AG04450 (cell line): ENCODE data around the gene ATP6V1G2. TPM values are rescaled to one million over a fixed set of nuclear protein-coding genes. Genes with fewer than 3 reads are reported as not detected.

Source experiments
- CTCF ChIA-PET: fragments of 300-600, 350-600 bp; formaldehyde crosslinking; extraction: SDS; loops from one replicate; lab custom pipeline; 2022; ENCODE audit warnings: antibody characterized with exemption, inconsistent platforms; lab: Charles Lee
- POLR2A ChIA-PET: fragments of 350-600 bp; formaldehyde crosslinking; extraction: SDS; loops from one replicate; lab custom pipeline; 2021; ENCODE audit warnings: antibody characterized with exemption, inconsistent platforms; lab: Yijun Ruan, JAX
- DNase-seq: peaks from one replicate; pipeline ENCODE4 v3.0.0-alpha.2; 2011; ENCODE audit warnings: low read depth, low spot score
- H3K27ac ChIP-seq: one replicate; pipeline ENCODE4 v1.5.1; 2012; ENCODE audit warnings: low read depth, low read length, control low read depth
- H3K27me3 ChIP-seq: one replicate; pipeline ENCODE4 v1.6.0; 2012; ENCODE audit warnings: low read length; ENCODE audit not compliant: control insufficient read depth, insufficient read depth
- H3K4me3 ChIP-seq: 2 replicates; pipeline ENCODE4 v1.5.1; 2011; ENCODE audit warnings: mild to moderate bottlenecking, low read depth, low read length, control low read depth
- H3K9me3 ChIP-seq: 2 replicates; pipeline ENCODE4 v1.5.1; 2012; ENCODE audit warnings: low read length; ENCODE audit not compliant: control insufficient read depth, insufficient read depth
- polyA plus RNA-seq: library from polyadenylated mRNA; depleted of rRNA; stranded (reverse); fragments of >200 nt; gene quantifications from 2 replicates; pipeline ENCODE4 v1.2.3, GENCODE V29; 2011
- TF ChIP-seq, protein P1 (sequence below): IDR thresholded peaks from 2 replicates; pipeline ENCODE4 v1.5.1; 2011; ENCODE audit warnings: low read depth, low read length, control low read depth, inconsistent platforms

ATP6V1G2 gene
- polyA plus RNA-seq, 1 experiment: 14.6 TPM

- no peak for DNase-seq
- Histone ChIP-seq H3K27ac (no peak overlapping the region), H3K9me3 (no peaks in the 10 kb centered on the region; the same call in 1 of the 2 replicates), H3K27me3 (peaks cover 16% of the 10 kb centered on the region), H3K4me3 (no peak overlapping the region)
- ChIA-PET CTCF (interaction anchor here (0.9 to 9.5 kb wide), 15 partner anchors 10 to 38 kb away, joined by 4 to 132 read pairs (median 7); partner anchors contain the start of genes ATP6V1G2, DDX39B, NCR3 and NFKBIL1), POLR2A (interaction anchor here (0.7 kb wide), 1 partner anchor 556 kb away, joined by 3 read pairs; no protein-coding TSS in a partner anchor)
- TF ChIP-seq, protein P1, sequence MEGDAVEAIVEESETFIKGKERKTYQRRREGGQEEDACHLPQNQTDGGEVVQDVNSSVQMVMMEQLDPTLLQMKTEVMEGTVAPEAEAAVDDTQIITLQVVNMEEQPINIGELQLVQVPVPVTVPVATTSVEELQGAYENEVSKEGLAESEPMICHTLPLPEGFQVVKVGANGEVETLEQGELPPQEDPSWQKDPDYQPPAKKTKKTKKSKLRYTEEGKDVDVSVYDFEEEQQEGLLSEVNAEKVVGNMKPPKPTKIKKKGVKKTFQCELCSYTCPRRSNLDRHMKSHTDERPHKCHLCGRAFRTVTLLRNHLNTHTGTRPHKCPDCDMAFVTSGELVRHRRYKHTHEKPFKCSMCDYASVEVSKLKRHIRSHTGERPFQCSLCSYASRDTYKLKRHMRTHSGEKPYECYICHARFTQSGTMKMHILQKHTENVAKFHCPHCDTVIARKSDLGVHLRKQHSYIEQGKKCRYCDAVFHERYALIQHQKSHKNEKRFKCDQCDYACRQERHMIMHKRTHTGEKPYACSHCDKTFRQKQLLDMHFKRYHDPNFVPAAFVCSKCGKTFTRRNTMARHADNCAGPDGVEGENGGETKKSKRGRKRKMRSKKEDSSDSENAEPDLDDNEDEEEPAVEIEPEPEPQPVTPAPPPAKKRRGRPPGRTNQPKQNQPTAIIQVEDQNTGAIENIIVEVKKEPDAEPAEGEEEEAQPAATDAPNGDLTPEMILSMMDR: no peak
These were observed 33.4 kb upstream of the ATP6V1G2 start for GRCh38 chr6:31579546-31580437.

GRCh38 chr6:31579119-31579505, 32.7 kb upstream of the ATP6V1G2 start:
- Histone ChIP-seq H3K27me3 (peaks cover 18% of the 10 kb centered on the region), H3K4me3 (no peak overlapping the region), H3K27ac (no peak overlapping the region), H3K9me3 (no peaks in the 10 kb centered on the region; the same call in 1 of the 2 replicates)
- POLR2A ChIA-PET: no interaction called here
- CTCF ChIA-PET: interaction anchor here (2.3 to 9.5 kb wide), 3 partner anchors 9 to 32 kb away, joined by 11 to 132 read pairs (median 31); partner anchors contain the start of genes ATP6V1G2 and NFKBIL1
- DNase-seq: no peak
- TF ChIP-seq, protein P1: no peak

DNA sequence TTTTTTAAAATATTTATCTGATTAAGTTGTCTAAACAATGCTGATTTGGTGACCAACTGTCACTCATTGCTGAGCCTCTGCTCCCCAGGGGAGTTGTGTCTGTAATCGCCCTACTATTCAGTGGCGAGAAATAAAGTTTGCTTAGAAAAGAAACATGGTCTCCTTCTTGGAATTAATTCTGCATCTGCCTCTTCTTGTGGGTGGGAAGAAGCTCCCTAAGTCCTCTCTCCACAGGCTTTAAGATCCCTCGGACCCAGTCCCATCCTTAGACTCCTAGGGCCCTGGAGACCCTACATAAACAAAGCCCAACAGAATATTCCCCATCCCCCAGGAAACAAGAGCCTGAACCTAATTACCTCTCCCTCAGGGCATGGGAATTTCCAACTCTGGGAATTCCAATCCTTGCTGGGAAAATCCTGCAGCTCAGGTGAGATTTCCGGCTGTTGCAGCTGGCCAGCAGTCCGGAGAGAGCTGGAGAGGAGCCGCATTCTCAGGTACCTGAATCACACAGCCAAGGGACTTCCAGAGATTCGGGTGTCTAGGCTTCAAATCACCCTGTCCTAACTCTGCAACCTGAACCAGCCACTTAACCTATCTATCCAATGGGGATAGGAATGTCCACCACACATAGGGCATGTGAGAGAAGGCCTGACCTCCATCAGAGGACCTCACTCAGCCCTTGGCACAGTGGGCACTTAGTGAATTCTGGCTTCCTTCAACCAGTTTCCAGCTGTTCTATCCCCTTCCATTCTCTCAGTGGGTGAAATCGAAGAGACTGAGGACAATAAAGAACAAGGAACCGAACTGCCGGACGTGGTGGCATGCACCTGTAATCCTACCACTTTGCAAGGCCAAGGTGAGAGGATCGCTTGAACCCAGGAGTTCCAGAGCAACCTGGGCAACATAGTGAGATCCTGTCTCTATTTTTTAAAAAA, 32.0 kb upstream of the ATP6V1G2 start:
- no peak for DNase-seq
- ChIA-PET POLR2A (no interaction called here), CTCF (interaction anchor here (2.3 to 9.5 kb wide), 3 partner anchors 8 to 31 kb away, joined by 11 to 132 read pairs (median 31); partner anchors contain the start of genes ATP6V1G2 and NFKBIL1)
- Histone ChIP-seq H3K4me3 (no peak overlapping the region), H3K27me3 (peaks cover 22% of the 10 kb centered on the region), H3K27ac (no peak overlapping the region), H3K9me3 (no peaks in the 10 kb centered on the region; the same call in 1 of the 2 replicates)
- TF ChIP-seq, protein P1: no peak

DNA sequence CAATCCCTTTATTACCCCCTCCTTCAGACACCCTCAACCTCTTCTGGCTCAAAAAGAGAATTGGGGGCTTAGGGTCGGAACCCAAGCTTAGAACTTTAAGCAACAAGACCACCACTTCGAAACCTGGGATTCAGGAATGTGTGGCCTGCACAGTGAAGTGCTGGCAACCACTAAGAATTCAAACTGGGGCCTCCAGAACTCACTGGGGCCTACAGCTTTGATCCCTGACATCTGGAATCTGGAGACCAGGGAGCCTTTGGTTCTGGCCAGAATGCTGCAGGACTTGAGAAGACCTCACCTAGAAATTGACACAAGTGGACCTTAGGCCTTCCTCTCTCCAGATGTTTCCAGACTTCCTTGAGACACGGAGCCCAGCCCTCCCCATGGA, 31.2 kb upstream of the ATP6V1G2 start:
- CTCF ChIA-PET: interaction anchor here (9.5 kb wide), 1 partner anchor 20 kb away, joined by 132 read pairs; no protein-coding TSS in a partner anchor

More for the DNA sequence above, 31.2 kb upstream of the ATP6V1G2 start:
- TF ChIP-seq, protein P1: no peak
- H3K27me3 ChIP-seq: peaks cover 27% of the 10 kb centered on the region
- no peak for DNase-seq
- H3K4me3 ChIP-seq: no peak overlapping the region
- H3K9me3 ChIP-seq: no peaks in the 10 kb centered on the region; the same call in 1 of the 2 replicates
- POLR2A ChIA-PET: no interaction called here
- H3K27ac ChIP-seq: no peak overlapping the region
